Naive thymus-derived CD4-positive, alpha-beta T cell (primary cell): ENCODE measurements around the gene BRD9. TPM values are rescaled to one million over a fixed set of nuclear protein-coding genes. Genes with fewer than 3 reads are reported as not detected.

Experiments
- ATAC-seq: fragments of 150-1000 bp; cut with Tn5 transposase; 2 replicates; pipeline ENCODE4 v1.10.0; 2021; ENCODE audit warnings: mild to moderate bottlenecking, moderate library complexity
- CTCF ChIA-PET: fragments of 350-600 bp; sonication (Branson Sonifier 250); formaldehyde crosslinking; loops from one replicate; lab custom pipeline; 2021; ENCODE audit warnings: antibody characterized with exemption; lab: Charles Lee
- POLR2A ChIA-PET: fragments of 350-600 bp; sonication (Branson Sonifier 250); formaldehyde crosslinking; loops from one replicate; lab custom pipeline; 2021; ENCODE audit warnings: antibody characterized with exemption, inconsistent platforms; lab: Charles Lee
- DNase-seq, 9 donors: peaks; one replicate each; pipeline versions ENCODE4 v3.0.0 to v3.0.0-alpha.2; 2020 to 2022; ENCODE audit warnings: mixed read lengths in 1 of 9
- H3K27ac ChIP-seq: one replicate; pipeline ENCODE4 v1.7.0; 2013; ENCODE audit warnings: mild to moderate bottlenecking, low read depth, low read length, moderate library complexity
- H3K27me3 ChIP-seq, 2 donors: one replicate each; pipeline ENCODE4 v1.7.0; 2013; ENCODE audit warnings: low read length in 2 of 2, mild to moderate bottlenecking in 2 of 2, moderate library complexity in 2 of 2; ENCODE audit not compliant: control insufficient read depth in 2 of 2, insufficient read depth in 2 of 2
- H3K36me3 ChIP-seq, 3 experiments: 1 replicate in 2 of 3; 2 replicates in 1 of 3; pipeline ENCODE4 v1.7.0; 2013; ENCODE audit warnings: low read length in 3 of 3, mild to moderate bottlenecking in 3 of 3, moderate library complexity in 1 of 3; ENCODE audit not compliant: insufficient read depth in 3 of 3, control insufficient read depth in 2 of 3
- H3K4me1 ChIP-seq, 2 donors: one replicate each; pipeline ENCODE4 v1.7.0; 2013; ENCODE audit warnings: low read length in 2 of 2, mild to moderate bottlenecking in 2 of 2, moderate library complexity in 1 of 2; ENCODE audit not compliant: control insufficient read depth in 2 of 2, insufficient read depth in 2 of 2
- H3K4me3 ChIP-seq: 2 replicates; pipeline ENCODE4 v1.7.0; 2013; ENCODE audit warnings: mild to moderate bottlenecking, low read length
- H3K9me3 ChIP-seq, 3 experiments: 1 replicate in 2 of 3; 2 replicates in 1 of 3; pipeline ENCODE4 v1.7.0; 2013; ENCODE audit warnings: low read length in 3 of 3; ENCODE audit not compliant: control insufficient read depth in 2 of 3
- H3K27ac Mint-ChIP-seq, 9 donors: one replicate each; pipeline ENCODE4 v1.8.0; 2020 to 2022; ENCODE audit warnings: mixed read lengths in 9 of 9, mild to moderate bottlenecking in 8 of 9, moderate library complexity in 5 of 9, inconsistent platforms in 2 of 9
- H3K27me3 Mint-ChIP-seq, 5 donors: one replicate each; pipeline ENCODE4 v1.8.0; 2021 to 2022; ENCODE audit warnings: mixed read lengths in 5 of 5, mild to moderate bottlenecking in 1 of 5
- H3K36me3 Mint-ChIP-seq, 5 donors: one replicate each; pipeline ENCODE4 v1.8.0; 2020 to 2022; ENCODE audit warnings: mixed read lengths in 5 of 5, mild to moderate bottlenecking in 3 of 5, inconsistent platforms in 1 of 5
- H3K4me1 Mint-ChIP-seq, 7 donors: one replicate each; pipeline ENCODE4 v1.8.0; 2020 to 2022; ENCODE audit warnings: mixed read lengths in 7 of 7, mild to moderate bottlenecking in 3 of 7, inconsistent platforms in 1 of 7
- H3K4me3 Mint-ChIP-seq, 10 donors: one replicate each; pipeline ENCODE4 v1.8.0; 2020 to 2022; ENCODE audit warnings: mild to moderate bottlenecking in 10 of 10, mixed read lengths in 10 of 10, moderate library complexity in 6 of 10, inconsistent platforms in 2 of 10
- H3K9me3 Mint-ChIP-seq, 11 donors: one replicate each; pipeline ENCODE4 v1.8.0; 2020 to 2022; ENCODE audit warnings: mixed read lengths in 11 of 11, mild to moderate bottlenecking in 4 of 11, inconsistent platforms in 1 of 11, moderate library complexity in 1 of 11
- intact Hi-C, 2 donors: fragments of 100-400 bp; cut with micrococcal nuclease; formaldehyde crosslinking; loops; one replicate each; pipeline ENCODE4 v1.15.1; 2023
- polyA plus RNA-seq, 2 donors: library from polyadenylated mRNA; unstranded; fragments of 300-500 nt; fragmentation: Illumina TruSeq; gene quantifications; one replicate each; pipeline ENCODE4 v1.2.3, GENCODE V29; 2021
- total RNA-seq, 6 experiments: library from RNA in 5 of 6; stranded (reverse) in 5 of 6; gene quantifications; 1 replicate in 5 of 6; 2 replicates in 1 of 6; pipeline ENCODE4 v1.2.3 and lab custom pipeline; 2021 to 2026

The BRD9 gene
- total and polyA plus RNA-seq, 7 experiments from 2014 or later, result 10.6 to 93.2 (median 81.2) TPM

DNA sequence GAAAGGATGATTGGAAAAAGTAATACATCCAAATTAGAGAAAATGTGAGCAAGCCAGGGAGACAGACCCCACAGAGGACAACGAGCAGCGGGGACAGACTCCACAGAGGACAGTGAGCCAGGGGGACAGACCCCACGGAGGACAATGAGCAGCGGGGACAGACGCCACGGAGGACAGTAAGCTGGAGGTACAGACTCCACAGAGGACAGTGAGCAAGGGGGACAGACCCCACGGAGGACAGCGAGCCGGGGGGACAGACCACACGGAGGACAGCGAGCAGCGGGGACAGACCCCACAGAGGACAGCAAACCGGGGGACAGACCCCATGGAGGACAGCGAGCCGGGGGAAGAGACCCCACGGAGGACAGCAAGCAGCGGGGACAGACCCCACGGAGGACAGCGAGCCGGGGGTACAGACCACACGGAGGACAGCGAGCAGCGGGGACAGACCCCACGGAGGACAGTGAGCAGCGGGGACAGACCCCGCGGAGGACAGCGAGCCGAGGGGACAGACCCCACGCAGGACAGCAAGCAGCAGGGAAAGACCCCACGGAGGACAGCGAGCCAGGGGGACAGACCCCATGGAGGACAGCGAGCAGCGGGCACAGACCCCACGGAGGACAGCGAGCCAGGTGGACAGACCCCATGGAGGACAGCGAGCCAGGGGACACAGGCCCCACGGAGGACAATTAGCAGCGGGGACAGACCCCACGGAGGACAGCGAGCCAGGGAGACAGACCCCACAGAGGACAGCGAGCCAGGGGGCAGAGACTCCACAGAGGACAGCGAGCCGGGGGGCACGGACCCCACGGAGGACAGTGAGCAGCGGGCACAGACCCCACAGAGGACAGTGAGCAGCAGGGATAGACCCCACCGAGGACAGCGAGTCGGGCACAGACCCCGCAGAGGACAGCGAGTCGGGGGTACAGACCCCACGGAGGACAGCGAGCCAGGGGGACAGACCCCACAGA lies 39.9 kb downstream of the BRD9 start:
- ChIA-PET CTCF (no interaction called here), POLR2A (interaction anchor here (0.6 kb wide), 1 partner anchor 31 kb away, joined by 3 read pairs; no protein-coding TSS in a partner anchor)
- no peaks in the 10 kb centered on the region for H3K27me3 ChIP-seq
- H3K4me1 ChIP-seq, result no peaks in the 10 kb centered on the region
- H3K27ac Mint-ChIP-seq, result no peak overlapping the region
- ATAC-seq (no peak), DNase-seq (no peak)
- H3K36me3 ChIP-seq, result no peaks in the 10 kb centered on the region
- peak overlapping the region in 1 of 10 donors; percentile 23 for H3K4me3 Mint-ChIP-seq
- no peaks in the 10 kb centered on the region for H3K36me3 Mint-ChIP-seq
- H3K4me3 ChIP-seq, result no peak overlapping the region
- no peak overlapping the region for H3K27ac ChIP-seq
- intact Hi-C loops, result no loop called here
- H3K9me3 Mint-ChIP-seq, result peaks cover 0 to 2% (median 0%) of the 10 kb centered on the region in 11 donors
- peaks cover 0 to 11% (median 0%) of the 10 kb centered on the region in 7 donors for H3K4me1 Mint-ChIP-seq
- peaks cover 0 to 10% (median 4%) of the 10 kb centered on the region in 5 donors for H3K27me3 Mint-ChIP-seq
- no peaks in the 10 kb centered on the region for H3K9me3 ChIP-seq

DNA sequence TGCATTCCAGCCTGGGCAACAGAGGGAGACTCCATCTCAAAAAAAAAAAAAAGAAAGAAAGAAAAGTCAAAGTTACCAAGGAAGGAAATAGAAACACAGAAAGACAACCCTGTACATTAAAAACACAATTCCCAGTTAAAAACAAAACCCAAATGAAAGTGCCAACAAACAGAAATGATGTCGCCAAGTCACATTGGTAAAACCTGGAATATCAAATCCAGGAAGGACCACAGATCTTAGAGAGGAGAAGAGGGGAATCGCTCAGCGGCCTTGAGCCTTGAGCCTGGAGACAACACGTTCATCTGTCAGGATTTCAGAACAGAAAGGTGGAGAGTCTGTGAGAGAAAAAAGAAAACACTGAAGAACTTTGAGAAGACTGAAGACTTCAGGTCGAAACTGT lies 40.6 kb downstream of the BRD9 start:
- H3K4me3 ChIP-seq, result no peak overlapping the region
- Mint-ChIP-seq H3K27ac (no peak overlapping the region), H3K4me3 (peak overlapping the region in 1 of 10 donors; percentile 23), H3K27me3 (peaks cover 0 to 10% (median 4%) of the 10 kb centered on the region in 5 donors), H3K9me3 (peaks cover 0 to 2% (median 0%) of the 10 kb centered on the region in 11 donors), H3K4me1 (peaks cover 0 to 11% (median 0%) of the 10 kb centered on the region in 7 donors), H3K36me3 (no peaks in the 10 kb centered on the region)
- ChIA-PET CTCF (no interaction called here), POLR2A (interaction anchor here (0.6 kb wide), 1 partner anchor 31 kb away, joined by 3 read pairs; no protein-coding TSS in a partner anchor)
- no peaks in the 10 kb centered on the region for H3K27me3 ChIP-seq
- ATAC-seq (no peak), DNase-seq (no peak)
- H3K9me3 ChIP-seq, result no peaks in the 10 kb centered on the region
- H3K27ac ChIP-seq, result no peak overlapping the region
- intact Hi-C loops, result no loop called here
- H3K36me3 ChIP-seq, result no peaks in the 10 kb centered on the region
- H3K4me1 ChIP-seq, result no peaks in the 10 kb centered on the region

DNA sequence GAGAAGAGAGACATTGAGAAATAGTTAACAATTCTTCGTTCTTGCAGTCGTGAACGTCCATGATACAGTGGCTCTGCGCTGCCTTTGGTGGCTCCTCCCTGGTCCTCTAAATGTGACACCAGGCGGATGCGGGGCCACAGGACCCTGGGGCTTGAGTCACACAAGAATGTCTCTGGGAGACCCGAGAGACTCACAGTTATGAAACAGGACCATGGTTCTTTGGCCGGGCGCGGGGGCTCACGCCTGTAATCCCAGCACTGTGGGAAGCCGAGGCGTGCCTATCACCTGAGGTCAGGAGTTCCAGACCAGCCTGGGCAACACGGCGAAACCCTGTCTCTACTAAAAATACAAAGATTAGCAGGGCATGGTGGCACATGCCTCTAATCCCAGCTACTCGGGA lies 41.0 kb downstream of the BRD9 start:
- no peak overlapping the region for H3K27ac ChIP-seq
- no peaks in the 10 kb centered on the region for H3K36me3 ChIP-seq
- H3K4me1 ChIP-seq, result no peaks in the 10 kb centered on the region
- POLR2A ChIA-PET, result interaction anchor here (0.6 kb wide), 1 partner anchor 32 kb away, joined by 3 read pairs; no protein-coding TSS in a partner anchor
- Mint-ChIP-seq H3K9me3 (peaks cover 0 to 2% (median 0%) of the 10 kb centered on the region in 11 donors), H3K27ac (no peak overlapping the region), H3K4me3 (no peak overlapping the region), H3K4me1 (peaks cover 0 to 11% (median 0%) of the 10 kb centered on the region in 7 donors), H3K36me3 (peaks cover 0 to 4% (median 0%) of the 10 kb centered on the region in 5 donors), H3K27me3 (peaks cover 0 to 10% (median 4%) of the 10 kb centered on the region in 5 donors)
- intact Hi-C loops, result no loop called here
- no peaks in the 10 kb centered on the region for H3K27me3 ChIP-seq
- H3K4me3 ChIP-seq, result no peak overlapping the region
- CTCF ChIA-PET, result no interaction called here
- H3K9me3 ChIP-seq, result no peaks in the 10 kb centered on the region
- DNase-seq (no peak), ATAC-seq (no peak)

DNA sequence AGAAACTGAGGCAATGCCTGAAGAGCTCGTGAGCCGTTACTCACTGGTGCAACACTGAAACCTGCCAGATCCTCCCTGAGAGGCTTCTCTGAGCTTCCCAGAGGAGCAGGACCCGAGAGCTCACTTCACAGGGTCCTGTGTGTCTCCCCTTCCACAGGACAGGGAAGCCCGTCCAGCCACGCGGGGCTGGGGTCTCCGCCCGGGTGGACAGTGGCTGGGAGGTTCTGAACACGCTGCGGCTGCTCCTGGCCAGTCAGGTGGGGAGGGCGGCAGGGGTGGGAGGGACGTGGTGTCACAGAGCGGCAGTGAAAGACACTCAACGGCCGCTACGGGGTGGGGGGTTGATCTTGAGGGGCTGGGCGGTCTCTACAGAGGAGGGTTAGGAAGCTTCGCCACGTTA lies 41.5 kb downstream of the BRD9 start:
- Histone ChIP-seq H3K36me3 (no peaks in the 10 kb centered on the region), H3K4me3 (no peak overlapping the region), H3K4me1 (no peaks in the 10 kb centered on the region), H3K9me3 (no peaks in the 10 kb centered on the region), H3K27ac (no peak overlapping the region), H3K27me3 (no peaks in the 10 kb centered on the region)
- CTCF ChIA-PET, result no interaction called here
- ATAC-seq (no peak), DNase-seq (no peak)
- Mint-ChIP-seq H3K4me1 (peaks cover 0 to 11% (median 2%) of the 10 kb centered on the region in 7 donors), H3K27me3 (peaks cover 0 to 10% (median 4%) of the 10 kb centered on the region in 5 donors), H3K36me3 (peaks cover 0 to 6% (median 0%) of the 10 kb centered on the region in 5 donors), H3K9me3 (peaks cover 0 to 2% (median 0%) of the 10 kb centered on the region in 11 donors), H3K4me3 (no peak overlapping the region), H3K27ac (no peak overlapping the region)
- POLR2A ChIA-PET, result no interaction called here
- intact Hi-C loops, result no loop called here

DNA sequence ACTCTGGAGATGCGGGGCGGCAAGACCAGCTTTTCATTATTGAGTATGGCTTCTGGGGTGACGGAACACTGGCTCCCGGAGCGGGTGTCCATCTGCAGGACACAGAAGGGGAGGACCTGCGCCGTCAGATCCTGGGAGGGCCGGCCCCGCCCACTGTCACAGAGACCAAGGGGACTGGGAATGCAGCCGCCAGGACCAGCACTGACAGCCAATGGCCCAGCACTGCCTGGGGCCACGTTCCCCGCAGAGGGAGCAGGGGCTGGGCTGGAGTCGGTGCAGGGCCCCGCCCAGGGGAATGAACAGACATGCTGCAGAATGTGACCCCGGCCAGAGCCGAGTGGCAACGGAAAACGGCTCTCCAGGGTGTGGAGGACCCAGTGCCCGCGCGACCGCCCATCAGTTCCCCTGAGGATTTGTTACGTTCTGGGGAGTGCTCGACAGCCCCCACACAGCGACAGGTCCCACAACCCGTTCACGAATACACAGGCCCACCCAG lies 42.0 kb downstream of the BRD9 start, which contains the start of gene ZDHHC11:
TSS of gene ZDHHC11 (minus strand) at position 476 of the 496 bp plus-strand sequence. CDS start at position 92, 384 bp downstream.
- Mint-ChIP-seq H3K4me3 (no peak within 1 kb of the TSS), H3K4me1 (peaks cover 0 to 11% (median 2%) of the 10 kb centered on the region in 7 donors), H3K36me3 (peaks cover 0 to 6% (median 0%) of the 10 kb centered on the region in 5 donors), H3K27ac (no peak within 1 kb of the TSS), H3K27me3 (peaks cover 0 to 10% (median 4%) of the 10 kb centered on the region in 5 donors), H3K9me3 (peaks cover 0 to 2% (median 0%) of the 10 kb centered on the region in 11 donors)
- ChIA-PET POLR2A (no interaction called here), CTCF (no interaction called here)
- Histone ChIP-seq H3K4me1 (no peaks in the 10 kb centered on the region), H3K27ac (no peak within 1 kb of the TSS), H3K36me3 (no peaks in the 10 kb centered on the region), H3K9me3 (no peaks in the 10 kb centered on the region), H3K4me3 (no peak within 1 kb of the TSS), H3K27me3 (no peaks in the 10 kb centered on the region)
- ATAC-seq, result no peak
- DNase-seq, result no peak
- intact Hi-C loops, result no loop called here

DNA sequence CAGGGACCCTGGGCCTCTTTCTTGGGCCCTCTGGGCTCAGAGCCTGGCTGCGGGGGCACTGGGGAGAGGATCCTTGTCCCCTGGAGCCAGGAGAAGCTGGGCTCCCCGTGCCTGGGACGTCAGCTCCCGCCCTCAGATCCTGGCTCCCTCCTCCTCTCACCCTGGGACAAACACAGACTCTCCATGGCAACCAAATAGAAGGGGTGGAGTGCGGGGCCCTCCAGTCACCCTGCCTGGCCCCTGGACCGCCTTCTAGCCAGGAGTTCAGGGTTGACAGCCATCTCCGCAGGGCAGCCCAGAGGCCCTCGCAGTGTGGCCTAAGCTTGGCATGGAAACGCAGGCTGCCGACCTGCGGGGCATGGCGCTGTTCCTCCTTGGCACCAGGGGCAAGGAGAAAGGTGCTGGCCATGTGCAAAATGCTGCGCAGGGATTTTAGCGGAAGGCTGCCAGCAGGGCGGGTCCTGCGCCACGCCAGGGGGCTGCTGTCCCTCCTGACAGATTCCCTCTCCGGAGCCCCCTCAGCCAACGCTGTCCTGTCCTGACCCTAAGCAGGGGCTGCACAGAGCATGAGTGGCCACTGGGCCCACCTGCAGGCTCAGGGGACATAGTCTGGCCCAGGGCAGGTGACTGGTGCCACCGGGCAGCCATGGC lies 42.8 kb downstream of the BRD9 start:
- peak; percentile 15 for ATAC-seq
- H3K4me3 Mint-ChIP-seq, result no peak overlapping the region
- intact Hi-C loops, result no loop called here
- peaks cover 0 to 6% (median 0%) of the 10 kb centered on the region in 5 donors for H3K36me3 Mint-ChIP-seq
- DNase-seq, result no peak
- H3K4me3 ChIP-seq, result no peak overlapping the region
- H3K4me1 Mint-ChIP-seq, result peaks cover 0 to 11% (median 2%) of the 10 kb centered on the region in 7 donors
- H3K9me3 ChIP-seq, result no peaks in the 10 kb centered on the region
- no peaks in the 10 kb centered on the region for H3K4me1 ChIP-seq
- no peaks in the 10 kb centered on the region for H3K27me3 ChIP-seq
- CTCF ChIA-PET, result no interaction called here
- POLR2A ChIA-PET, result no interaction called here
- H3K36me3 ChIP-seq, result no peaks in the 10 kb centered on the region
- H3K27me3 Mint-ChIP-seq, result peaks cover 0 to 10% (median 4%) of the 10 kb centered on the region in 5 donors
- H3K9me3 Mint-ChIP-seq, result peaks cover 0 to 2% (median 0%) of the 10 kb centered on the region in 11 donors
- no peak overlapping the region for H3K27ac ChIP-seq
- H3K27ac Mint-ChIP-seq, result no peak overlapping the region
